Aorta (tissue), 5 donors: Measurements from ENCODE around the gene RAB14. TPM values are rescaled to one million over a fixed set of nuclear protein-coding genes. Genes with fewer than 3 reads are reported as not detected.

ENCODE experiments used
- ATAC-seq: fragments of 200-7000 bp; cut with Tn5 transposase; one replicate; pipeline ENCODE4 v1.9.1; 2022; ENCODE audit warnings: moderate library complexity; ENCODE audit not compliant: low FRiP score
- DNase-seq, 2 donors: peaks; one replicate each; pipeline ENCODE4 v3.0.0-alpha.2; 2020
- H3K27ac ChIP-seq, 2 donors: one replicate each; pipeline ENCODE4 v1.5.1; 2013; ENCODE audit warnings: low read length in 2 of 2, mild to moderate bottlenecking in 2 of 2, moderate library complexity in 2 of 2, control low read depth in 1 of 2, inconsistent platforms in 1 of 2, low read depth in 1 of 2
- H3K27me3 ChIP-seq, 2 donors: one replicate each; pipeline ENCODE4 v1.6.1; 2013; ENCODE audit warnings: control low read depth in 1 of 2, low read length in 1 of 2, mild to moderate bottlenecking in 1 of 2, moderate library complexity in 1 of 2; ENCODE audit not compliant: insufficient read depth in 2 of 2, control insufficient read depth in 1 of 2
- H3K36me3 ChIP-seq, 2 donors: one replicate each; pipeline ENCODE4 v1.6.1; 2013; ENCODE audit warnings: control low read depth in 1 of 2, low read length in 1 of 2, mild to moderate bottlenecking in 1 of 2; ENCODE audit not compliant: insufficient read depth in 2 of 2, control insufficient read depth in 1 of 2
- H3K4me1 ChIP-seq, 2 donors: one replicate each; pipeline ENCODE4 v1.6.1; 2013; ENCODE audit warnings: low read length in 2 of 2, control low read depth in 1 of 2, mild to moderate bottlenecking in 1 of 2, moderate library complexity in 1 of 2; ENCODE audit not compliant: insufficient read depth in 2 of 2, control insufficient read depth in 1 of 2
- H3K4me3 ChIP-seq, 2 donors: one replicate each; pipeline ENCODE4 v1.5.1; 2013; ENCODE audit warnings: low read length in 2 of 2, control low read depth in 1 of 2, mild to moderate bottlenecking in 1 of 2
- H3K9me3 ChIP-seq: one replicate; pipeline ENCODE4 v1.6.1; 2013; ENCODE audit warnings: mild to moderate bottlenecking, low read length; ENCODE audit not compliant: control insufficient read depth
- WGBS, 2 donors: extraction: QIAGEN DNeasy Blood & Tissue Kit; methylation state at CpG; one replicate each; pipeline ENCODE4 v1.1.7; 2013; 5-methylcytosine and 5-hydroxymethylcytosine counted together
- intact Hi-C, 2 donors: fragments of 100-400 bp; cut with DNase I; formaldehyde crosslinking; loops; one replicate each; pipeline versions ENCODE4 v1.14.2 to v1.15.0; 2022
- polyA plus RNA-seq, 2 donors: library from polyadenylated mRNA; stranded (reverse); fragments of 200-250 nt; gene quantifications; one replicate each; pipeline ENCODE4 v1.2.3, GENCODE V29; 2013
- total RNA-seq, 2 donors: library from RNA; stranded (reverse); fragmentation: NEBNext Ultra II Directional; extraction: Animal tissue kit (Norgen Biotek cat#: 25700); gene quantifications; one replicate each; pipeline ENCODE4 v1.2.1, GENCODE V29; 2021
- donor health status: healthy with polysubstance abuse.
- donor health status: Bipolar disorder and iron deficiency.
- donor health status: DM: no; HTN: no; CAD: no.
- donor health status: DM: no; HTN: no; CAD: no.
- donor health status: DM: yes; HTN: yes; CAD: no.

The RAB14 gene
- total and polyA plus RNA-seq, 4 donors: 29.3 to 52.7 (median 40.5) TPM

GRCh38 chr9:121213136-121213806 lies 11.6 kb upstream of the RAB14 start:
- WGBS, 2 donors: 15 to 16% methylated on average over 9 of the region's 9 CpGs
- no peaks in the 10 kb centered on the region for H3K27me3 ChIP-seq
- H3K4me1 ChIP-seq: no peaks in the 10 kb centered on the region
- no peak overlapping the region for H3K4me3 ChIP-seq
- peak; percentile 93 to 96 for DNase-seq
- peak; percentile 95 for ATAC-seq
- intact Hi-C loops: loop anchor here (1.0 to 5.0 kb wide), 4 partner anchors 54 to 188 kb away; partner anchors contain the start of gene GSN (in 2 of the 2)
- H3K9me3 ChIP-seq: no peaks in the 10 kb centered on the region
- no peaks in the 10 kb centered on the region for H3K36me3 ChIP-seq
- peak overlapping the region in 1 of 2 donors; percentile 32 for H3K27ac ChIP-seq

DNA sequence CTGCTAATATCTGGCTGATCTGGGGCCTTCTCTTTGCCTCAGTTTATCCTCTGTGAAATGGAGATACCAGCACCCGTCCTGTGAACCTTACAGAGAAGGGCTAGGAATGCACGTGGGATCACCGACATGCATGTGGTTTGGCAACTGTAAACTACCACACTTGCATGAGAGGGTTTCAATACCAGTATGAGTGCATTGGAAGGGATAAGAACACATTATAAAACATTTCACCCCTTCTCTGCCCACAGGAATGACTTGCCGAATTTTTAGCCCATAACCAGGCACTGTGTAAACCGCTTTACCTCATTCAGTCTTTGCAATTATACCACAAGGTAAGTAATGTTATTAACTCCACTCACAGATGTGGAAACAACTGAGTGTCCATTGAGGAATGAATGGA lies 8.9 kb upstream of the RAB14 start:
- H3K27me3 ChIP-seq: no peaks in the 10 kb centered on the region
- no peak overlapping the region for H3K4me3 ChIP-seq
- 89 to 90% methylated on average over 5 of the region's 5 CpGs for WGBS, 2 donors
- no peaks in the 10 kb centered on the region for H3K36me3 ChIP-seq
- DNase-seq: no peak
- no peaks in the 10 kb centered on the region for H3K9me3 ChIP-seq
- intact Hi-C loops: loop anchor here (5.0 kb wide), 2 partner anchors 57 to 107 kb away; partner anchors contain the start of gene GSN (in 2 of the 2)
- H3K4me1 ChIP-seq: no peaks in the 10 kb centered on the region
- no peak for ATAC-seq
- no peak overlapping the region for H3K27ac ChIP-seq

DNA sequence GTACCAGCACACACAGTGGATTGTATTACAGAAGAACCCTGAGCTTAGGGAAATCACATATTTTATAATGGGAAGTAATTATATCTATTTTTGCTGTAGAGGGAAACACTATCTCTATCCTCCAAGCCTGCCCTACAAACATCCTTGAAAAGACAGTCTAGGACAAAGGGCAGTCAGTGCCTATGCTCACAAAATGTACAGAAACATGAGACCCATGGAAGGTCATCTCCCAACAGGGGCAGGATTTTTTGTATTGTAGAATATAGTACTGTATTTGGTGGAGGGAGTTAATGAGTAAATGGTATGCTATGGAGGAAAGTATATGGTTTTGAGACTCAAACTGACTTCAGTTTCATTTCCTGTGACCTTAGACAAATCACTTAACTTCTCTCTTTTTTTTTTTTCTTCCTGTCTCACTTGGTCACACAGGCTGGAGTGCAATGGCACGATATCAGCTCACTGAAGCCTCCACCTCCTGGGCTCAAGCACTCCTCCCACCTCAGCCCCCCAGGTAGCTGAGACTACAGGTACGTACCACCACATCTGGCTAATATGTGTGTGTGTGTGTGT lies 5.8 kb upstream of the RAB14 start:
- DNase-seq: no peak
- intact Hi-C loops: no loop called here
- ATAC-seq: no peak

GRCh38 chr9:121206516-121207370 lies 5.1 kb upstream of the RAB14 start:
- H3K27ac ChIP-seq: no peak overlapping the region
- 53 to 60% methylated on average over 8 of the region's 8 CpGs for WGBS, 2 donors
- H3K9me3 ChIP-seq: no peaks in the 10 kb centered on the region
- H3K27me3 ChIP-seq: no peaks in the 10 kb centered on the region
- H3K4me1 ChIP-seq: no peaks in the 10 kb centered on the region
- intact Hi-C loops: no loop called here
- H3K4me3 ChIP-seq: no peak overlapping the region
- DNase-seq: no peak
- H3K36me3 ChIP-seq: no peaks in the 10 kb centered on the region
- ATAC-seq: no peak

More for the DNA sequence above, 5.8 kb upstream of the RAB14 start:
- Histone ChIP-seq H3K27ac (no peak overlapping the region), H3K4me3 (no peak overlapping the region), H3K36me3 (no peaks in the 10 kb centered on the region), H3K9me3 (no peaks in the 10 kb centered on the region), H3K27me3 (no peaks in the 10 kb centered on the region), H3K4me1 (no peaks in the 10 kb centered on the region)
- WGBS, 2 donors: 83 to 93% methylated on average over 2 of the region's 2 CpGs

GRCh38 chr9:121204611-121205010 lies 2.9 kb upstream of the RAB14 start:
- Histone ChIP-seq H3K4me3 (no peak overlapping the region), H3K4me1 (peaks cover 0 to 5% of the 10 kb centered on the region in 2 donors), H3K9me3 (no peaks in the 10 kb centered on the region), H3K27ac (no peak overlapping the region), H3K27me3 (no peaks in the 10 kb centered on the region), H3K36me3 (no peaks in the 10 kb centered on the region)
- DNase-seq (no peak), ATAC-seq (no peak)
- intact Hi-C loops: no loop called here

DNA sequence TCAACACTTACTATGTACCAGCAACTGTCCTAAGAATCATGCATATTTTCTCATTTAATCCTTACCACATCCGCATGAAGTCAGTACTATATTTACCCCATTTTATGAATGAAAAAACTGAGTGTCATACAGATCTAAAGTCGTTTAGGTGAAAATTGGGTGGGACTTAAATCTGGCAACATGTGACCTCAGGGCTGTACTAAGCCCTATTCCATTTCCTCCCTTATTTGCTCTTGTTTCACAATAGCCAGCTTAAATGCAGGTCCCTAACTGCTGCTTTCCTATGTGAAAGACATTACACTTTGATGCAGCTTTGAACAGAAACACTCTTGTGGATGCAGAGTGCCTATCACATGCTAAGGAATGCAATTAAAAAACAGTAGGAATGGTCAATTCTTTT lies 2.5 kb upstream of the RAB14 start:
- 63 to 70% methylated on average over 2 of the region's 2 CpGs for WGBS, 2 donors
- DNase-seq (no peak), ATAC-seq (no peak)
- Histone ChIP-seq H3K36me3 (no peaks in the 10 kb centered on the region), H3K4me3 (no peak overlapping the region), H3K4me1 (peaks cover 0 to 5% of the 10 kb centered on the region in 2 donors), H3K27ac (no peak overlapping the region), H3K27me3 (no peaks in the 10 kb centered on the region), H3K9me3 (no peaks in the 10 kb centered on the region)
- intact Hi-C loops: no loop called here

DNA sequence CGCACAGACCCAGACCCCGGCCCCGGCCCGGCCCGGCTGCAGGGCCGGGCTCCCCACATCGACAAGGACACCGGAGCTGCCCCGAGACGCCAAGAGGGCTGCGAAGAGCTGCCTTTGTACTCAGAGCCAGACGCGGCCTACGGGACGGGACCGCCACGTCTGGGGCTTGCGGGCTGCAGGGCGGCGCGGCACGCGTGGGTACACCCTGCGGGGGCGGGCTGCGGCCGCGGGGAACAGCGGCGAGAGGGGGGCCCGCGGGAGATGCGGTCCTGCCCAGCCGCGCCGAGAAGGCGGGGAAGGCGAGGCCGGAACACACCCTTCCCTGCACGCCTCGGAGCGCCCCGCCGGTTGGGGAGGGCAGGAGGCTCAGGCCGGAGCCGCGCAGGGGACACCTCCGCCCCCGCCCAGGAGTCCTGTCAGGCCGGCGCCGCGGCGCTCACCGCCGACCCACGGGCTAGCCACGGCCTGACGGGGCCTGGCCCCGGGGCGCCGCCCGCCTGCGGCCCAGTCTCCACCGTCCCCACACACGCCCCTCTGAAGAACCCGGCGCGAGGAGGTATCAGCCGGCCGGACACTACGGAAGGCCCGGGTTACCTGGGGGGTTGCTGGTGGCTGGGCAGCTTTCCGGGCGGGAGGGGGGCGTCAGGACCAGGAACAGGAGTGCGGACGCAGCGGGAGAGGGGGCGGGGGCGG lies 478 bp downstream of the RAB14 start:
- Histone ChIP-seq H3K27me3 (no peaks in the 10 kb centered on the region), H3K4me1 (peaks cover 0 to 5% of the 10 kb centered on the region in 2 donors), H3K9me3 (no peaks in the 10 kb centered on the region), H3K36me3 (no peaks in the 10 kb centered on the region), H3K4me3 (peak overlapping the region; percentile 78 to 91), H3K27ac (peak overlapping the region; percentile 7 to 58)
- intact Hi-C loops: no loop called here
- DNase-seq: peak; percentile 67 to 85
- ATAC-seq: peak; percentile 73
- 1% methylated on average over 46 to 81 of the region's 81 CpGs for WGBS, 2 donors

DNA sequence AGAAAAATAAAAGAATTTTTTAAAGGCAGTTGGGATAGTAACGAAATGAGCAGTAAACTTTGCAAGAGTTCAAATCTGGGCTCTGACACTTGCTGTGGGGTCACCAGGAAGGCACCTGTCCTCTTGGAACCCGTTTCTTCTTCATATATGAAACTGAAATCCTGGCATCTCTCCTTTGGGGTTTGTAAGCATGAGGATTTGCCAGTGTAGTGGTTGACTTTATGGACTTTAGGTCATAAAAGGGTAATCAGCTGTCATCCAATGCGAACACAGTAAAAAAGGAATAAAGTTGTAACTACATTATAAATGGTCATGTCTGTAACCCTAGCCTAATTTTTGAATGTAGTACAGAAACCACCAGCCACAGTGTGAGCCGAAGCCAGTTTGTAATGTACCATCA lies 1.3 kb downstream of the RAB14 start:
- Histone ChIP-seq H3K4me3 (peak overlapping the region; percentile 78 to 91), H3K36me3 (no peaks in the 10 kb centered on the region), H3K4me1 (peaks cover 0 to 5% of the 10 kb centered on the region in 2 donors), H3K27ac (no peak overlapping the region), H3K27me3 (no peaks in the 10 kb centered on the region), H3K9me3 (no peaks in the 10 kb centered on the region)
- WGBS, 2 donors: 7 to 11% methylated on average over 4 of the region's 4 CpGs
- intact Hi-C loops: no loop called here
- ATAC-seq (no peak), DNase-seq (no peak)
